ENCODE measurements around the gene IKZF2. TPM values are rescaled to one million over a fixed set of nuclear protein-coding genes. Genes with fewer than 3 reads are reported as not detected.

IKZF2 gene
- total and polyA plus RNA-seq, 4 donors, result 0.35 to 4.7 (median 2.5) TPM

- TF ChIP-seq RAD21 (IDR thresholded peaks at IDR 0.05) (no peak), GABPA (IDR thresholded peaks at IDR 0.05 in 1 of 2, conservative IDR thresholded peaks at IDR 0.05 in 1 of 2) (no peak), RXRA (IDR thresholded peaks at IDR 0.05) (no peak), REST (IDR thresholded peaks at IDR 0.05) (no peak), CTCF (IDR thresholded peaks at IDR 0.05; ENCODE audit: low read depth, low read length, missing input control) (no peak), NR2F2 (IDR thresholded peaks at IDR 0.05) (no peak), HNF4A (conservative IDR thresholded peaks at IDR 0.05) (no peak), ATF3 (IDR thresholded peaks at IDR 0.05) (no peak), ZBTB33 (IDR thresholded peaks at IDR 0.05) (no peak), FOXA2 (IDR thresholded peaks at IDR 0.05) (no peak), YY1 (IDR thresholded peaks at IDR 0.05) (no peak), FOXA1 (IDR thresholded peaks at IDR 0.05) (no peak), SP1 (IDR thresholded peaks at IDR 0.05) (no peak), HNF4G (IDR thresholded peaks at IDR 0.05) (no peak), EGR1 (IDR thresholded peaks at IDR 0.05; ENCODE audit: low read depth in 2 of 2) (no peak), MAX (IDR thresholded peaks at IDR 0.05) (no peak), TAF1 (conservative IDR thresholded peaks at IDR 0.05) (no peak), JUND (IDR thresholded peaks at IDR 0.05) (no peak)
- 83% methylated on average over 3 of the region's 3 CpGs for WGBS
- no peak overlapping the region for H3K4me3 ChIP-seq (ENCODE audit: low read depth in 1 of 3, low read length in 3 of 3)
These were observed 193.3 kb downstream of the IKZF2 start for GRCh38 chr2:212958133-212958532.

More at GRCh38 chr2:212958133-212958532, 193.3 kb downstream of the IKZF2 start:
- no peaks in the 10 kb centered on the region for H3K27me3 ChIP-seq (ENCODE audit: control insufficient read depth in 4 of 4, insufficient read depth in 4 of 4, low read length in 3 of 4)
- no peaks in the 10 kb centered on the region for H3K4me1 ChIP-seq (ENCODE audit: control insufficient read depth in 4 of 4, insufficient read depth in 4 of 4, low read length in 3 of 4)
- no peaks in the 10 kb centered on the region for H3K36me3 ChIP-seq (ENCODE audit: control insufficient read depth in 4 of 4, insufficient read depth in 3 of 4, low read depth in 1 of 4, low read length in 3 of 4)
- no peak overlapping the region for H3K27ac ChIP-seq (ENCODE audit: low read depth in 1 of 2, low read length in 2 of 2)
- no peak for DNase-seq (ENCODE audit: low spot score)
- H3K9me3 ChIP-seq (ENCODE audit: control insufficient read depth in 4 of 4, low read length in 3 of 4), result no peaks in the 10 kb centered on the region
- H3K9ac ChIP-seq (ENCODE audit: low read depth in 1 of 2, low read length in 2 of 2), result no peak overlapping the region
